Adipocyte (in vitro differentiated cells): ENCODE measurements around the gene TEF.

Source experiments
- DNase-seq: peaks from one replicate; pipeline ENCODE4 v3.0.0-alpha.2; 2015; ENCODE audit warnings: low read depth
- H3K27me3 ChIP-seq: replicated peaks from 2 replicates; pipeline ENCODE4 v1.7.0; 2013; ENCODE audit warnings: mild to moderate bottlenecking, low read length, moderate library complexity; ENCODE audit not compliant: control insufficient read depth, insufficient read depth
- H3K36me3 ChIP-seq: 2 replicates; pipeline ENCODE4 v1.7.0; 2013; ENCODE audit warnings: low read length, mild to moderate bottlenecking, moderate library complexity; ENCODE audit not compliant: control insufficient read depth, insufficient read depth, severe bottlenecking
- H3K4me1 ChIP-seq: 2 replicates; pipeline ENCODE4 v1.7.0; 2013; ENCODE audit warnings: mild to moderate bottlenecking, low read length, moderate library complexity; ENCODE audit not compliant: control insufficient read depth, insufficient read depth
- H3K4me3 ChIP-seq: 2 replicates; pipeline ENCODE4 v1.7.0; 2013; ENCODE audit warnings: mild to moderate bottlenecking, low read length, moderate library complexity
- H3K9ac ChIP-seq: 2 replicates; pipeline ENCODE4 v1.7.0; 2013; ENCODE audit warnings: mild to moderate bottlenecking, low read length, moderate library complexity
- H3K9me3 ChIP-seq: 2 replicates; pipeline ENCODE4 v1.7.0; 2013; ENCODE audit warnings: mild to moderate bottlenecking, low read length, moderate library complexity; ENCODE audit not compliant: control insufficient read depth

The TEF gene

DNA sequence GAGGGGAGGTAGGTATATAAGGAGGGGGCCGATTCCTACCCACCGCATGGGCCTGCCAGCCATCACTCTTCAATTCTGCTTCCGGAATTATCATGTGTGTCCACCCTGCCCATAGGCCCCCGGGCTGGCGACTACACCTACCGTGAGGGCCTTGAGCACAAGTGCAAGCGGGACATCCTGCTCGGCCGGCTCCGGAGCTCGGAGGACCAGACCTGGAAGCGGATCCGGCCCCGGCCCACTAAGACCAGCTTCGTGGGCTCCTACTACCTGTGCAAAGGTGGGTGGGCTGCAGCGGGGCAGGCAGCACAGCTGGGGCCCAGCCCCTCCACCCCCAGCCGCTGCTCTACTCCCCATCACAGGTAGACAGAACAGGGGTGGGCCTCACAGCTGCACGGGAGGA is 38.4 kb upstream of the TEF start:
- Histone ChIP-seq H3K27me3 (no peaks in the 10 kb centered on the region), H3K36me3 (peaks cover 74% of the 10 kb centered on the region), H3K9ac (no peak overlapping the region), H3K4me3 (no peak overlapping the region), H3K9me3 (no peaks in the 10 kb centered on the region), H3K4me1 (no peaks in the 10 kb centered on the region)
- DNase-seq, result no peak

DNA sequence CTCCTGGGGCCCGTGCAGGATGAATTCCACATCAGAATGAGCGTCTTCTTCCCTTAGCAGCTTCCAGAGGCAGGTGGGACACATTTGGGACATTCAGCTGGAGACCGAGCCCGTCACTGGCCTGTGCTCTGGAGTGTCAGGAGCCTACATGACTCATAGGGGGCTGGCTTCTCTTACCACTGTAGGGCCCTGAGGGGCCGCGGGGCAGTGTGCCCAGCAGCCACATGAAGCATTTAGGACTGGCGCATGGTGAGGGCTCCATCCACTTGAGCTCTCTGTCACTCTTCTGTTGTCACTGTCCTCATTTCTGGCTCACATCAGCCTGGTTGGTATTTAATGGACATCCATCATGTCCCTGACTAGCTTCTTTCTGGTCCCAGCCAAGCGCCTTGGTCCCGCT is 38.0 kb upstream of the TEF start:
- no peak overlapping the region for H3K9ac ChIP-seq
- H3K27me3 ChIP-seq, result no peaks in the 10 kb centered on the region
- DNase-seq, result no peak
- H3K4me1 ChIP-seq, result no peaks in the 10 kb centered on the region
- peaks cover 78% of the 10 kb centered on the region for H3K36me3 ChIP-seq
- no peaks in the 10 kb centered on the region for H3K9me3 ChIP-seq
- no peak overlapping the region for H3K4me3 ChIP-seq

DNA sequence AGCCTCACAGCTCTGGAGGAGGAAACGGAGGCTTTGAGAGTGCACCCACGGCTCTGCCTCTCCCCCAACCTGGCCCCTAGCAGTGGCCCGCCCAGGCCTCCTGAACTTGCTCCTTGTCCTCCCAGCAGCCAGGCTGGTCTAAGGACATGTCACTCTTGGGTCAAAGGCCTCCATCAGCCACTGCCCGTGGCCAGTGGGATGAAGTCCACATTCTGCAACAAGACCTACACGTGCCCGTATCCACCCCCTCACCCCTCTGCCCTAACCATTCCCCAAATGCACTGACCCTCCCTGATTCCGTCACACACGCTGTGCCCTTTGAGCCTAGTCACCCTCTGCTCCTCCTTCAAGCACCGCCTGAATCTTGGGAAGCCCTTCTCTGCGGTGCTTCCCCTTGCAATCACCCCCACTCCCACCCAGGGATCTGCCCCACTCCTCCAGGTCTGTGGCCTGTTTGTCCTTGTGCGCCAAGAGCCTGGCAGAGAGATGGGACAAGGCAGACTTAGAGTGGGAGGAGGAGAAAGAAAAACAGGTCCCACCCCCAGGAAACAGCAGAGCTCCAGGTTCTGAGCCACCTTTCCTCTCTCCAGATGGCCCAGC is 37.5 kb upstream of the TEF start:
- Histone ChIP-seq H3K27me3 (no peaks in the 10 kb centered on the region), H3K4me3 (no peak overlapping the region), H3K36me3 (peaks cover 84% of the 10 kb centered on the region), H3K4me1 (peaks cover under 1% of the 10 kb centered on the region), H3K9me3 (no peaks in the 10 kb centered on the region), H3K9ac (no peak overlapping the region)
- DNase-seq, result no peak

DNA sequence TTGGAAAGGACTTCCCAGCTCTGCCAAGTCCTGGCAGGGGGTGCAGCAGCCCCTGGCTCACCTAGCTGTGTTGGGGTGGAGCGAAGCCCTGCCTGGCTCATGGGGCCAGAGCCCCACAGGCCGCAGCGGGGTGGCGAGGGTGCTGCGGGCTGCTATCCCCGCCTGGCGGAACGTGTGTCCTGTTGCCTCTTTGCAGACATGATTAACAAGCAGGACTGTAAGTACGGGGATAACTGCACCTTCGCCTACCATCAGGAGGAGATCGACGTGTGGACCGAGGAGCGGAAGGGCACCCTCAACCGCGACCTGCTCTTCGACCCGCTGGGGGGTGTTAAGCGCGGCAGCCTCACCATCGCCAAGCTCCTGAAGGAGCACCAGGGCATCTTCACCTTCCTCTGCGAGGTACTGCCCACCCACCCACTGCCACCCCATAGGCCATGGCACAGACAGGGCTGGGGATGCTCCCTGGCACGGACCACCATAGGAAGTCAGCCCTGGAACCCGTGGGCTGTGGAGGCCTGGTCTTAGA is 35.9 kb upstream of the TEF start:
- Histone ChIP-seq H3K36me3 (peaks cover 73% of the 10 kb centered on the region), H3K9ac (no peak overlapping the region)

DNA sequence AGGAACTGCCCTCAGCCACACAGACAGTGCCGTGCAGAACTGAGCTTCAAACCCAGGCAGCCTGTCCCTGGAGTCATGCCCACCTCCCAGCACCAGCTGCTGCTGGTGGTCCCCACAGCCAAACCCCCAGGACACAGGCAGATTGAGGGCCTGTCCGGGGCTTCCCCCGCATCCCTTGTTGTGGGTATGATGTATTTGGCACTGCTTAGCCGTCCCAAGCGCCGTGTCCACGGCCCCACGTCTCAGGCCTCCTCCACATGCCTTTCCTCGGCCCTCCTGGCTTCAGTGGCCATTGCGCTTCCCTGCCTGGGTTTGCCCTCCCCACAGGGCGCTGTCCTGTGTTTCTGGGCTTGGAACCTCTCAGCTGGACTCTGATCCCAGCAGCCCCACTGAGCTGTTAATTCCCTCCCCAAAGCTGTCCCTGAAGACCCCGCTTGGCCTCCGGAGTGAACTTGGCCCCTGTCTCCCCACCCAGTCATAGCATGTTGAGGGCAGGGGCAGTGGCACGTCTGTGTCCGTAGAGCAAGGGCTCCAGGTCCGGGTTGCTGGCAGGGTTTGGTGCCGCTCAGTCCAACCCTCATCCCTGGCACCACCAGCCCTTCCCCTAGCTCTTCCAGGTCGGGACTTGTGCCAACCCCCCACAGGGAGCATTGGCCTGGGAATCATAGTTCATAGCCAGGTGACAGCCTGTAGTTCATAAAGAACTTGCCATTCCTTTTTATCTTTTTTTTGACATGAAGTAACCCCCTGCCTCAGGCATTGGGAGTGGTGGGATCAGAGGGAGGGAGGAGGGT is 34.5 kb upstream of the TEF start:
- Histone ChIP-seq H3K9ac (no peak overlapping the region), H3K36me3 (peaks cover 79% of the 10 kb centered on the region), H3K27me3 (no peaks in the 10 kb centered on the region), H3K4me3 (no peak overlapping the region), H3K4me1 (peaks cover 31% of the 10 kb centered on the region), H3K9me3 (no peaks in the 10 kb centered on the region)
- DNase-seq, result no peak

More for the DNA sequence above, 35.9 kb upstream of the TEF start:
- no peaks in the 10 kb centered on the region for H3K9me3 ChIP-seq
- H3K4me3 ChIP-seq, result no peak overlapping the region
- no peaks in the 10 kb centered on the region for H3K27me3 ChIP-seq
- peaks cover 17% of the 10 kb centered on the region for H3K4me1 ChIP-seq
- no peak for DNase-seq

DNA sequence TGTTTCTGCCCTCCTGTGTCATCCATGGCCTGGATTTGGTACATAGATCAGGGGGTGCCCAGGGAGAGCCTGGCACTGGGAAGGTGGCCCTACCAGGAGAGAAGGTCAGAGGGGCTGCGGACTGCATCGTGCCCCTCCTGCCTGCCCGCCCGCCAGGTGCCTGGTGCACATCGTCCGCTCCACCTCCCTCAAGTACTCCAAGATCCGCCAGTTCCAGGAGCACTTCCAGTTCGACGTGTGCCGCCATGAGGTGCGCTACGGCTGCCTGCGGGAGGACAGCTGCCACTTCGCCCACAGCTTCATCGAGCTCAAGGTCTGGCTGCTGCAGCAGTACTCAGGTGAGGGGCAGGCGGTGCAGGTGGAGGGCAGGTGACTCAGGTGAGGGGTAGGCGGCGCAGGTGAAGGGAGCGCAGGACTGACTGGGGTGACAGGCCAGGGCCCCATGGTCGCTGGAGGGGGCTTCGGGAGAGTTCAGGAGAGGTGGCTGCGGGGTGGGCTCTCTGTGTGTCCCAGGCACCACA is 32.7 kb upstream of the TEF start:
- peaks cover 78% of the 10 kb centered on the region for H3K36me3 ChIP-seq
- DNase-seq, result no peak
- H3K9me3 ChIP-seq, result no peaks in the 10 kb centered on the region
- no peak overlapping the region for H3K9ac ChIP-seq
- no peak overlapping the region for H3K4me3 ChIP-seq
- no peaks in the 10 kb centered on the region for H3K27me3 ChIP-seq
- H3K4me1 ChIP-seq, result peaks cover 31% of the 10 kb centered on the region

DNA sequence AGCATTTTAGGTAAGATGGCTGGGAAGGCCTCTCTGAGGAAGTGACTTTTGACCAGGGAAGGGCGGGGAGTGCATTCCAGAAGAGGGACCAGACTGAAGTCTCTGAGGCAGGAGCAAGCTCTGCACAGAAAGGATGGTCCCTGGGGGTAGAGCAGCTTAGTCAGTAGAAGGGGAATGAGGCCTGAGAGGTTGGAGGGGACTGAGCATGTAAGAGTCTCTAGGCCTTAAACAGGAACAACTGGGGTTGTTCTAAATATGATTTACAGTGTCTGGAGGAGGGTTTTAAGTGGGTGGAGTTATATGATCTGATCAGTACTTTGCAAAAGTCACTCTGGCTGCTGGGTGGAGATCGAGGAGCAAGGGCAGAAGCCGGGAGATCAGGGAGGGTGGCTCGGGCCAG is 31.7 kb upstream of the TEF start:
- Histone ChIP-seq H3K9me3 (no peaks in the 10 kb centered on the region), H3K9ac (peak overlapping the region; percentile 78), H3K36me3 (peaks cover 82% of the 10 kb centered on the region), H3K27me3 (no peaks in the 10 kb centered on the region), H3K4me1 (peaks cover 31% of the 10 kb centered on the region), H3K4me3 (no peak overlapping the region)
- peak; percentile 12 for DNase-seq

DNA sequence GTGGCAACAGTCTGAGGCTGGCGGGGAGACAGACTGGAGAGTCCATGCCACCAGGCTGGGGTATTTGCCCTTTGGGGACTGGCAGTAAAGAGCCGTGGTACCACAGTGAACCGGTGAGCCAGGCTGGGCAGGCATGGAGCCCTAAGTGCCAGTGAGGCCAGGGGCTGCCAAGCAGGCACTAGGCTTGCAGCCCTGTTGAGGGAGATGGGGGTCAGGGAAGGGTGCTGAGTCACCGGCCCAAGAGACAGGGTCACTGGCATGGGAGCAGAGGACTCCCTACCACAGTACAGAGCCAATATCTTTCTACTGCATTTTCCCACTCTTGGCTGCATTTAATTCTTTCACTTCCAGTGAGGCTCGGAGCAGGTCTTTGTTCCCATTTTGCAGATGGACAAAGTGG is 30.7 kb upstream of the TEF start:
- H3K4me1 ChIP-seq, result peaks cover 31% of the 10 kb centered on the region
- no peaks in the 10 kb centered on the region for H3K27me3 ChIP-seq
- H3K9ac ChIP-seq, result peak overlapping the region; percentile 78
- DNase-seq, result no peak
- H3K4me3 ChIP-seq, result no peak overlapping the region
- no peaks in the 10 kb centered on the region for H3K9me3 ChIP-seq
- peaks cover 85% of the 10 kb centered on the region for H3K36me3 ChIP-seq

DNA sequence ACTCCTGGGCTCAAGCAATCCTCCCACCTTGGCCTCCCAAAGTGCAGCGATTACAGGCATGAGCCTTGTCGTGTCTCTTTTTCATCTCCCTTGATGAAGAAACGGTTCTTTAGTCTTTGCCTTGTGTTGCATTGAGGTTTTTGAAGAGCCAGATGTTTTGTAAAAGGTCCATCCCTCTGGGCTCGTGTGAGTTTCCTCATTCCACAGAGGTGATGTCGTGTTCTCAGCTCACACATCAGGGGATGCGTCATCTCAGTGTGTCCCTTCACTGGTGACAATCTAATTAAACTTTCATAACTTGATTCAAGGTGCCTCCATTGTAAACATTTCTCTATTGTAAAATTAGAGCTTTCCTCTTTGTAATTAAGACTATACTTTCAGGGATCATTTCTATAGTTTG is 29.7 kb upstream of the TEF start:
- DNase-seq, result peak; percentile 25
- no peak overlapping the region for H3K4me3 ChIP-seq
- no peaks in the 10 kb centered on the region for H3K9me3 ChIP-seq
- H3K27me3 ChIP-seq, result no peaks in the 10 kb centered on the region
- peaks cover 85% of the 10 kb centered on the region for H3K36me3 ChIP-seq
- H3K9ac ChIP-seq, result no peak overlapping the region
- H3K4me1 ChIP-seq, result peaks cover 31% of the 10 kb centered on the region

DNA sequence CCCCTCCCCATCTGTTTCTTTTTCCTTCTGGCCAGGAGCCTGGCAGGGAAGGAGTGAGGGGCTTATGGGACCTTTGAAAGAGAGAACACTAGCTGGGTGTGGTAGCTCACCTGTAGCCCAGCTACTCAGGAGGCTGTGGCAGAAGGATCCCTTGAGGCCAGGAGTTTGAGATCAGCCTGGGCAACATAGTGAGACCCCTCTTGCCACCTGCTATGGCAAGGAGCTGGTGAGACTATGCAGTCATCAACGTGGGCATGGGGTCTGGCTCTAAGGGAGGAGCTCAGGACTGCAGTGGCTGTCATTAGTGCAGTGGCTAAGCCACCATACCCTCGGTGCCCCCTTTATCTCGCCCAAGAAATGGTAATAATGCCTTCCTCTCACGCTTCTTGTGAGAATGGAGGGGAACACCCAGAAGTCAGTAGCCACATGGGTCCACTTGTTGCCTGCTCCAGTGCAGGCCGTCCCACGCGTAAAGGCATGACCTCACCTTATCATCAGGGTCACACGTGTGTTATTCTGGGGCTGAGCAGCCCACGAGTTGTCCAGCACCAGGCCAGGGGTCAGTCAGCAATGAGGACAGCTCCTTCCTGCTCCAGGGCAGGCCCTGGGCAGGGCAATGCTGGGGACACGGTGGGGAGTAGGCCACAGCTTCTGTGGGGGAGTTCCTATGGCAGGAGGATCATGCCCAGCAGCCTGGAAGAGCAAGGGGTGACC is 27.7 kb upstream of the TEF start:
- Histone ChIP-seq H3K36me3 (peaks cover 80% of the 10 kb centered on the region), H3K27me3 (no peaks in the 10 kb centered on the region), H3K9ac (no peak overlapping the region), H3K4me3 (no peak overlapping the region), H3K9me3 (no peaks in the 10 kb centered on the region), H3K4me1 (peaks cover 31% of the 10 kb centered on the region)
- no peak for DNase-seq

DNA sequence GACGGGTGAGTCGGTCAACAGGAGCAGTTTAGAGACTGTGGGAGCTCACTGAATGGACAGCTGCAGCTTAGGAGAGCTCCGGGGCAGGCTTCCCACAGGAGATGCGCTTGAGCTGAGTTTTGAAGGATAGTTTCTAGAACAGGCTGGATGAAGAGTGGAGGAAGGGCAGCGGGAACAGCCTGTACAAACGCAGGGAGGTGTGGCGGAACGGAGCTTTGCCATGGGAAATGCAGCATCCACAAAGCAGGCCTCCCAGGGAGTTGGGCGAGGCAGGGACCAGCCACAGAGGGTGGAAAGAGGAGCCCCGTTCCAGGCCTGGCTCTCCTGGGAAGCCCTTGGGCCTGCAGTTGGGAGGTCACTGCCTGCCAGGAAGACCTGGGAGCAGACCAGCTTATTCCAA is 26.8 kb upstream of the TEF start:
- Histone ChIP-seq H3K27me3 (no peaks in the 10 kb centered on the region), H3K4me1 (peaks cover 24% of the 10 kb centered on the region), H3K36me3 (peaks cover 77% of the 10 kb centered on the region), H3K9me3 (no peaks in the 10 kb centered on the region), H3K4me3 (no peak overlapping the region), H3K9ac (no peak overlapping the region)
- no peak for DNase-seq
